ENCODE data around the gene IER3. TPM values are rescaled to one million over a fixed set of nuclear protein-coding genes. Genes with fewer than 3 reads are reported as not detected.

Gene IER3
- total and polyA plus RNA-seq, 2 of the 13 experiments (the other 11 are each of a cell fraction or from before 2014, with no cell fraction given), result 51.1 to 131 TPM

DNA sequence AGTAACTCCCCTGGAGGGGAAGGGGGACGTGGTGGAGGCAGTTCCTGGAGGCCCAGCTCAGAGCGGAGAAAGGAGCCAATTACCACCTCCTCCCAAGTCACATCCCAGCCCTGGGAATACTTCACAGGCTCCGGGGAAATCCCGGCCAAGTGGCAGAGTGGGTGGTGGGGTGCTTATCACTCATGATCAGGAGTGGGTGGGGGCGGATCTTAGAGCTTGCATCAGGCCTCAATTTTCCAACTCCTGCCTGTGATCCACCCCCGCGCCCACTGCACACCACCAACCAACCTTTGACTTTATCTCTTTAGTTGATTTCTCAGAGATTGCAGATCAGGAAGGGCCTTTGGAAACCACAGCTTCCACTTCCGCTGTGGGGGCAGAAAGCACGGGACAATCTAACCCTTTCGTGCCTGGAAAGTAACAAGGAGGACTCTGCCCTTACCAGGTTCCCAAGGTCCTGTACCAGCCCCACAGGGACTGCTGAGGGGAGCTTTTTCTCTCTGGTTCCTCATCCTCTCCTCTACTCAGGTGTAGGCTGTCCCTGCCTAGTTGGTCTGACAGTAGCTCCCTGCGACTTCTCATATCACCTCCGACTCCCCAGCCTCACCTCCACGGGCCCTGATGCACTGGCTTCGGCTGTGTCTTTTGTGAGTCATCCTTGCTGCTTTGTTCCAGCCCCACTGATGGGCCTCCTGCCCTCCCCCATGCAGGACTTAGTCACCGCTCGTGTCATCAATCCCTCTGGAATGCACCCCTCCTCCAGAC lies 24.9 kb upstream of the IER3 start (continued):
- TF ChIP-seq, protein P1, sequence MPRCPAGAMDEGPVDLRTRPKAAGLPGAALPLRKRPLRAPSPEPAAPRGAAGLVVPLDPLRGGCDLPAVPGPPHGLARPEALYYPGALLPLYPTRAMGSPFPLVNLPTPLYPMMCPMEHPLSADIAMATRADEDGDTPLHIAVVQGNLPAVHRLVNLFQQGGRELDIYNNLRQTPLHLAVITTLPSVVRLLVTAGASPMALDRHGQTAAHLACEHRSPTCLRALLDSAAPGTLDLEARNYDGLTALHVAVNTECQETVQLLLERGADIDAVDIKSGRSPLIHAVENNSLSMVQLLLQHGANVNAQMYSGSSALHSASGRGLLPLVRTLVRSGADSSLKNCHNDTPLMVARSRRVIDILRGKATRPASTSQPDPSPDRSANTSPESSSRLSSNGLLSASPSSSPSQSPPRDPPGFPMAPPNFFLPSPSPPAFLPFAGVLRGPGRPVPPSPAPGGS (CRISPR knock-in tag; IDR thresholded peaks at IDR 0.05), result peak; percentile 84; the same call in 1 of the 2 replicates
- TF ChIP-seq SATB2 (CRISPR knock-in tag; IDR thresholded peaks at IDR 0.05), result no peak
- TF ChIP-seq, protein P2, sequence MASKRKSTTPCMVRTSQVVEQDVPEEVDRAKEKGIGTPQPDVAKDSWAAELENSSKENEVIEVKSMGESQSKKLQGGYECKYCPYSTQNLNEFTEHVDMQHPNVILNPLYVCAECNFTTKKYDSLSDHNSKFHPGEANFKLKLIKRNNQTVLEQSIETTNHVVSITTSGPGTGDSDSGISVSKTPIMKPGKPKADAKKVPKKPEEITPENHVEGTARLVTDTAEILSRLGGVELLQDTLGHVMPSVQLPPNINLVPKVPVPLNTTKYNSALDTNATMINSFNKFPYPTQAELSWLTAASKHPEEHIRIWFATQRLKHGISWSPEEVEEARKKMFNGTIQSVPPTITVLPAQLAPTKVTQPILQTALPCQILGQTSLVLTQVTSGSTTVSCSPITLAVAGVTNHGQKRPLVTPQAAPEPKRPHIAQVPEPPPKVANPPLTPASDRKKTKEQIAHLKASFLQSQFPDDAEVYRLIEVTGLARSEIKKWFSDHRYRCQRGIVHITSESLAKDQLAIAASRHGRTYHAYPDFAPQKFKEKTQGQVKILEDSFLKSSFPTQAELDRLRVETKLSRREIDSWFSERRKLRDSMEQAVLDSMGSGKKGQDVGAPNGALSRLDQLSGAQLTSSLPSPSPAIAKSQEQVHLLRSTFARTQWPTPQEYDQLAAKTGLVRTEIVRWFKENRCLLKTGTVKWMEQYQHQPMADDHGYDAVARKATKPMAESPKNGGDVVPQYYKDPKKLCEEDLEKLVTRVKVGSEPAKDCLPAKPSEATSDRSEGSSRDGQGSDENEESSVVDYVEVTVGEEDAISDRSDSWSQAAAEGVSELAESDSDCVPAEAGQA (IDR thresholded peaks at IDR 0.05; ENCODE audit: low read depth), result peak; percentile 75
- TF ChIP-seq, protein P2 (CRISPR knock-in tag; IDR thresholded peaks at IDR 0.05; ENCODE audit: borderline replicate concordance), result no peak
- peak; percentile 90 to 91 for TF ChIP-seq EP300 (IDR thresholded peaks at IDR 0.05; ENCODE audit: low read depth in 2 of 2, low read length in 2 of 2)
- TF ChIP-seq EP300 (CRISPR knock-in tag; IDR thresholded peaks at IDR 0.05; ENCODE audit: borderline replicate concordance), result peak; percentile 87
- TF ChIP-seq, protein P3, sequence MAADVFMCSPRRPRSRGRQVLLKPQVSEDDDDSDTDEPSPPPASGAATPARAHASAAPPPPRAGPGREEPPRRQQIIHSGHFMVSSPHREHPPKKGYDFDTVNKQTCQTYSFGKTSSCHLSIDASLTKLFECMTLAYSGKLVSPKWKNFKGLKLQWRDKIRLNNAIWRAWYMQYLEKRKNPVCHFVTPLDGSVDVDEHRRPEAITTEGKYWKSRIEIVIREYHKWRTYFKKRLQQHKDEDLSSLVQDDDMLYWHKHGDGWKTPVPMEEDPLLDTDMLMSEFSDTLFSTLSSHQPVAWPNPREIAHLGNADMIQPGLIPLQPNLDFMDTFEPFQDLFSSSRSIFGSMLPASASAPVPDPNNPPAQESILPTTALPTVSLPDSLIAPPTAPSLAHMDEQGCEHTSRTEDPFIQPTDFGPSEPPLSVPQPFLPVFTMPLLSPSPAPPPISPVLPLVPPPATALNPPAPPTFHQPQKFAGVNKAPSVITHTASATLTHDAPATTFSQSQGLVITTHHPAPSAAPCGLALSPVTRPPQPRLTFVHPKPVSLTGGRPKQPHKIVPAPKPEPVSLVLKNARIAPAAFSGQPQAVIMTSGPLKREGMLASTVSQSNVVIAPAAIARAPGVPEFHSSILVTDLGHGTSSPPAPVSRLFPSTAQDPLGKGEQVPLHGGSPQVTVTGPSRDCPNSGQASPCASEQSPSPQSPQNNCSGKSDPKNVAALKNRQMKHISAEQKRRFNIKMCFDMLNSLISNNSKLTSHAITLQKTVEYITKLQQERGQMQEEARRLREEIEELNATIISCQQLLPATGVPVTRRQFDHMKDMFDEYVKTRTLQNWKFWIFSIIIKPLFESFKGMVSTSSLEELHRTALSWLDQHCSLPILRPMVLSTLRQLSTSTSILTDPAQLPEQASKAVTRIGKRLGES (CRISPR knock-in tag; IDR thresholded peaks at IDR 0.05; ENCODE audit: borderline replicate concordance), result no peak
- peak; percentile 32; the same call in 1 of the 2 replicates for TF ChIP-seq SMAD1 (CRISPR knock-in tag; IDR thresholded peaks at IDR 0.05; ENCODE audit: borderline replicate concordance, low read depth)
- no peak for TF ChIP-seq ATAD3A (CRISPR knock-in tag; IDR thresholded peaks at IDR 0.05)
- no peak for TF ChIP-seq CAMTA2 (CRISPR knock-in tag; IDR thresholded peaks at IDR 0.05; ENCODE audit: borderline replicate concordance)
- TF ChIP-seq NONO (IDR thresholded peaks at IDR 0.05), result no peak
- peak; percentile 71 for TF ChIP-seq NONO (CRISPR knock-in tag; conservative IDR thresholded peaks at IDR 0.05)
- TF ChIP-seq, protein P4, sequence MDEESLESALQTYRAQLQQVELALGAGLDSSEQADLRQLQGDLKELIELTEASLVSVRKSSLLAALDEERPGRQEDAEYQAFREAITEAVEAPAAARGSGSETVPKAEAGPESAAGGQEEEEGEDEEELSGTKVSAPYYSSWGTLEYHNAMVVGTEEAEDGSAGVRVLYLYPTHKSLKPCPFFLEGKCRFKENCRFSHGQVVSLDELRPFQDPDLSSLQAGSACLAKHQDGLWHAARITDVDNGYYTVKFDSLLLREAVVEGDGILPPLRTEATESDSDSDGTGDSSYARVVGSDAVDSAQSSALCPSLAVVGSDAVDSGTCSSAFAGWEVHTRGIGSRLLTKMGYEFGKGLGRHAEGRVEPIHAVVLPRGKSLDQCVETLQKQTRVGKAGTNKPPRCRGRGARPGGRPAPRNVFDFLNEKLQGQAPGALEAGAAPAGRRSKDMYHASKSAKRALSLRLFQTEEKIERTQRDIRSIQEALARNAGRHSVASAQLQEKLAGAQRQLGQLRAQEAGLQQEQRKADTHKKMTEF (CRISPR knock-in tag; IDR thresholded peaks at IDR 0.05), result peak; percentile 91
- no peak; the same call in none of the 2 replicates for TF ChIP-seq GATA4 (IDR thresholded peaks at IDR 0.05; ENCODE audit: borderline replicate concordance, low read depth)
- peak; percentile 97 for TF ChIP-seq PATZ1 (CRISPR knock-in tag; IDR thresholded peaks at IDR 0.05)
